ENCODE data around the gene MIPOL1. TPM values are rescaled to one million over a fixed set of nuclear protein-coding genes. Genes with fewer than 3 reads are reported as not detected.

The MIPOL1 gene
- total RNA-seq, 2 experiments from 2014 or later = not detected

GRCh38 chr14:37588956-37589714 lies 391.4 kb downstream of the MIPOL1 start:
- Histone ChIP-seq H3K4me2 (ENCODE audit: low read length) (no peak overlapping the region), H3K9me2 (ENCODE audit: insufficient read depth, low read length) (no peaks in the 10 kb centered on the region), H3K36me3 (ENCODE audit: insufficient read depth, low read length) (no peaks in the 10 kb centered on the region), H3K4me3 (ENCODE audit: low read depth, low read length, poor library complexity, severe bottlenecking) (no peak overlapping the region), H3K79me2 (ENCODE audit: insufficient read depth, low read depth, low read length) (no peaks in the 10 kb centered on the region), H4K20me1 (ENCODE audit: insufficient read depth, low read length) (no peaks in the 10 kb centered on the region), H3K4me1 (ENCODE audit: insufficient read depth, low read length, poor library complexity, severe bottlenecking) (no peaks in the 10 kb centered on the region), H3K27ac (ENCODE audit: low read depth, low read length, poor library complexity, severe bottlenecking) (no peak overlapping the region), H2AFZ (ENCODE audit: low read length) (no peak overlapping the region), H3K9me3 (ENCODE audit: low read length) (0 out of 2 replicates have a peak, but pooled peaks cover 4% of the 10 kb centered on the region)
- no TSS peak for BruUV-seq (replicated peaks)
- CTCF ChIA-PET (ENCODE audit: unreplicated experiment) = no interaction called here
- DNase-seq (ENCODE audit: low spot score) = no peak
- TF ChIP-seq, protein P1, sequence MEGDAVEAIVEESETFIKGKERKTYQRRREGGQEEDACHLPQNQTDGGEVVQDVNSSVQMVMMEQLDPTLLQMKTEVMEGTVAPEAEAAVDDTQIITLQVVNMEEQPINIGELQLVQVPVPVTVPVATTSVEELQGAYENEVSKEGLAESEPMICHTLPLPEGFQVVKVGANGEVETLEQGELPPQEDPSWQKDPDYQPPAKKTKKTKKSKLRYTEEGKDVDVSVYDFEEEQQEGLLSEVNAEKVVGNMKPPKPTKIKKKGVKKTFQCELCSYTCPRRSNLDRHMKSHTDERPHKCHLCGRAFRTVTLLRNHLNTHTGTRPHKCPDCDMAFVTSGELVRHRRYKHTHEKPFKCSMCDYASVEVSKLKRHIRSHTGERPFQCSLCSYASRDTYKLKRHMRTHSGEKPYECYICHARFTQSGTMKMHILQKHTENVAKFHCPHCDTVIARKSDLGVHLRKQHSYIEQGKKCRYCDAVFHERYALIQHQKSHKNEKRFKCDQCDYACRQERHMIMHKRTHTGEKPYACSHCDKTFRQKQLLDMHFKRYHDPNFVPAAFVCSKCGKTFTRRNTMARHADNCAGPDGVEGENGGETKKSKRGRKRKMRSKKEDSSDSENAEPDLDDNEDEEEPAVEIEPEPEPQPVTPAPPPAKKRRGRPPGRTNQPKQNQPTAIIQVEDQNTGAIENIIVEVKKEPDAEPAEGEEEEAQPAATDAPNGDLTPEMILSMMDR (conservative IDR thresholded peaks at IDR 0.05; ENCODE audit: low read length) = no peak
- no peak for TF ChIP-seq EZH2phosphoT487 (IDR thresholded peaks at IDR 0.05; ENCODE audit: borderline replicate concordance, low read depth, low read length)
- intact Hi-C loops (cut with micrococcal nuclease; ENCODE audit: unreplicated experiment) = no loop called here
- POLR2A ChIA-PET = interaction anchor here (0.7 to 1.6 kb wide), 2 partner anchors 13 to 213 kb away, joined by 3 to 6 read pairs; no protein-coding TSS in a partner anchor

DNA sequence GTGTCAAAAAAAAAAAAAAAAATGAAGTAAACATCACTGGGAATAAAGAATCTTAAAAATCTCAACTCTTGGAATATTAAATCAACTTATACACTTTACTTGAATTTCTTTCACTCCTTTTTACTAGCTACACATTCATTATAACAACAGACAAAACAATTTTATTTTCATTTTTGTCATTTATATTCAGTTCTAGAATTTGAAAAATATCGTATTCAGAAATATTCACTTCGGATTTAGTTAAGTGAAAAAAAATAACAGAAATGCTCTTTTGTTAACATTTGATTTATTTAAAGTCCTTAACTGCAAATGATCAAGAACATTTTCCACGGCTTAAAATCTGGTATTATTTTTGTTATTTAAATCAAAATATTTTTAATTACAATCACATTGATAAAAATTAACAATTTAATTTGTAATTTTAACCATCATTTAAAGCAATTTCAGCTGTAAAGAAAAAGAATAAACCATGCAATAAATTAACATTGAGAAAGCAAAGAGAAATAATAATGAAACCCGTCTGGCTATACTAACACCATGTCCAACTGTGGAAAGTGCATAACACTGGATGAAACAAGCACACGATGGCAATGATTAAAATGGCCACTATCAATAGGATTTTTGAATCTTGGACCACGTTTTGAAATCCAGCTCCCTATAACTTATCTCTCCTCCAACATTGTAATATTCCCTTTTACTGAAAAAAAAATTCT lies 392.1 kb downstream of the MIPOL1 start:
- intact Hi-C loops (cut with micrococcal nuclease; ENCODE audit: unreplicated experiment) = no loop called here
- no peak overlapping the region for H2AFZ ChIP-seq (ENCODE audit: low read length)
- no peak overlapping the region for H3K27ac ChIP-seq (ENCODE audit: low read depth, low read length, poor library complexity, severe bottlenecking)
- H3K4me3 ChIP-seq (ENCODE audit: low read depth, low read length, poor library complexity, severe bottlenecking) = no peak overlapping the region
- no peak for TF ChIP-seq EZH2phosphoT487 (IDR thresholded peaks at IDR 0.05; ENCODE audit: borderline replicate concordance, low read depth, low read length)
- TF ChIP-seq, protein P1 (conservative IDR thresholded peaks at IDR 0.05; ENCODE audit: low read length) = no peak
- no peaks in the 10 kb centered on the region for H3K9me2 ChIP-seq (ENCODE audit: insufficient read depth, low read length)
- no peak for DNase-seq (ENCODE audit: low spot score)
- BruUV-seq (replicated peaks) = no TSS peak
- H4K20me1 ChIP-seq (ENCODE audit: insufficient read depth, low read length) = no peaks in the 10 kb centered on the region
- no peaks in the 10 kb centered on the region for H3K4me1 ChIP-seq (ENCODE audit: insufficient read depth, low read length, poor library complexity, severe bottlenecking)
- no peaks in the 10 kb centered on the region for H3K79me2 ChIP-seq (ENCODE audit: insufficient read depth, low read depth, low read length)
- no peaks in the 10 kb centered on the region for H3K36me3 ChIP-seq (ENCODE audit: insufficient read depth, low read length)
- ChIA-PET CTCF (ENCODE audit: unreplicated experiment) (no interaction called here), POLR2A (interaction anchor here (0.7 to 1.6 kb wide), 2 partner anchors 13 to 212 kb away, joined by 3 to 6 read pairs; no protein-coding TSS in a partner anchor)
- no peak overlapping the region for H3K4me2 ChIP-seq (ENCODE audit: low read length)
- H3K9me3 ChIP-seq (ENCODE audit: low read length) = 0 out of 2 replicates have a peak, but pooled peaks cover 4% of the 10 kb centered on the region
